PFSK-1 (cell line): ENCODE measurements around the gene SLC44A1.

Experiments used
- FOXP2 ChIP-seq: optimal IDR thresholded peaks from 2 replicates; pipeline ENCODE3; 2011; ENCODE audit warnings: borderline replicate concordance, control low read depth, inconsistent platforms; ENCODE audit not compliant: insufficient read depth; ENCODE audit errors: extremely low read length, extremely low read depth
- POLR2AphosphoS5 ChIP-seq: IDR thresholded peaks from 2 replicates; pipeline ENCODE4 v1.6.1; 2012; ENCODE audit warnings: low read depth, mild to moderate bottlenecking, control low read depth, low read length, moderate library complexity
- SIN3A ChIP-seq: IDR thresholded peaks from 2 replicates; pipeline ENCODE4 v1.6.1; 2012; ENCODE audit warnings: mild to moderate bottlenecking, low read length, moderate library complexity, borderline replicate concordance; ENCODE audit not compliant: insufficient read depth
- TAF1 ChIP-seq: IDR thresholded peaks from 2 replicates; pipeline ENCODE4 v1.6.1; 2012; ENCODE audit warnings: low read length, control low read depth, borderline replicate concordance; ENCODE audit not compliant: insufficient read depth
- TF ChIP-seq, protein P1 (sequence below), 2 experiments: IDR thresholded peaks; 2 replicates each; pipeline versions ENCODE4 v1.6.1 to v1.8.0; 2011 to 2012; ENCODE audit warnings: low read depth in 2 of 2, low read length in 2 of 2, control low read depth in 1 of 2, inconsistent platforms in 1 of 2, mild to moderate bottlenecking in 1 of 2, moderate library complexity in 1 of 2; ENCODE audit not compliant: insufficient read depth in 1 of 2

Gene SLC44A1

DNA sequence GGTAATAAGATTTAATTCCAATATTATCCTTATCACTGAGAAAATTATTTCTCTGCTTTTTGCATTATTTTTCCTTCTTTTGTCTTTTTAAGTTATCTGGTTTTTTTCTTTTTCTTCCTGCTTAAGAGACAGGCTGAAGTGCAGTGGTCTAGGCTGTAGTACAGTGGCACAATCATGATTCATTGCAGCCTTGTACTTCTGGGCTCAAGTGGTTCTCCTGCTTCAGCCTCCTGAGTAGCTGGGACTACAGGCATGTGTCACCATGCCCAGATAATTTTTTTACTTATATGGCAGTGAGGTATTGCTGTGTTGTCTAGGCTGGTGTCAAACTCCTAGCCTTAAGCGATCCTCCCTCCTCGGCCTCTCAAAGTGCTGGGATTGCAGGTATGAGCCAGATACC, 93.9 kb downstream of the SLC44A1 start:
- TF ChIP-seq, protein P1, sequence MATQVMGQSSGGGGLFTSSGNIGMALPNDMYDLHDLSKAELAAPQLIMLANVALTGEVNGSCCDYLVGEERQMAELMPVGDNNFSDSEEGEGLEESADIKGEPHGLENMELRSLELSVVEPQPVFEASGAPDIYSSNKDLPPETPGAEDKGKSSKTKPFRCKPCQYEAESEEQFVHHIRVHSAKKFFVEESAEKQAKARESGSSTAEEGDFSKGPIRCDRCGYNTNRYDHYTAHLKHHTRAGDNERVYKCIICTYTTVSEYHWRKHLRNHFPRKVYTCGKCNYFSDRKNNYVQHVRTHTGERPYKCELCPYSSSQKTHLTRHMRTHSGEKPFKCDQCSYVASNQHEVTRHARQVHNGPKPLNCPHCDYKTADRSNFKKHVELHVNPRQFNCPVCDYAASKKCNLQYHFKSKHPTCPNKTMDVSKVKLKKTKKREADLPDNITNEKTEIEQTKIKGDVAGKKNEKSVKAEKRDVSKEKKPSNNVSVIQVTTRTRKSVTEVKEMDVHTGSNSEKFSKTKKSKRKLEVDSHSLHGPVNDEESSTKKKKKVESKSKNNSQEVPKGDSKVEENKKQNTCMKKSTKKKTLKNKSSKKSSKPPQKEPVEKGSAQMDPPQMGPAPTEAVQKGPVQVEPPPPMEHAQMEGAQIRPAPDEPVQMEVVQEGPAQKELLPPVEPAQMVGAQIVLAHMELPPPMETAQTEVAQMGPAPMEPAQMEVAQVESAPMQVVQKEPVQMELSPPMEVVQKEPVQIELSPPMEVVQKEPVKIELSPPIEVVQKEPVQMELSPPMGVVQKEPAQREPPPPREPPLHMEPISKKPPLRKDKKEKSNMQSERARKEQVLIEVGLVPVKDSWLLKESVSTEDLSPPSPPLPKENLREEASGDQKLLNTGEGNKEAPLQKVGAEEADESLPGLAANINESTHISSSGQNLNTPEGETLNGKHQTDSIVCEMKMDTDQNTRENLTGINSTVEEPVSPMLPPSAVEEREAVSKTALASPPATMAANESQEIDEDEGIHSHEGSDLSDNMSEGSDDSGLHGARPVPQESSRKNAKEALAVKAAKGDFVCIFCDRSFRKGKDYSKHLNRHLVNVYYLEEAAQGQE (IDR thresholded peaks at IDR 0.05; ENCODE audit: insufficient read depth in 1 of 2, low read depth in 2 of 2, low read length in 2 of 2), result no peak
- no peak for TF ChIP-seq TAF1
- no peak for TF ChIP-seq FOXP2
- TF ChIP-seq POLR2AphosphoS5, result no peak
- TF ChIP-seq SIN3A, result no peak

DNA sequence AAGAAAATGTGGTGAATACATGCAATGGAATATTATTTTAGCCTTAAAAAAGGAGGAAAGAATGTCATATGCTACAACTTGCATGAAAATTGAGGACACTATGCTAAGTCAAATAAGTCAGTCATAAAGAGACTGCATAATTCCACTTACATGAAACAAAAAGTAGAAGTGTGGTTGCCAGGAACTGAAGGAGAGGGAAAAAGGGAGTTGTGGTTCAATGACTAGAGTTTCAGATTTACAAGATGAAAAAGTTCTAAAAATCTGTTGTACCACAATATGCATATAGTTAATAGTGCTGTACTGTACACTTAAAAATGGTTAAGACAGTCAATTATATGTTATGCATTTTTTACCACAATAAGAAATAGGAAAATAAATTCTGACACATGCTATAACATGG, 95.4 kb downstream of the SLC44A1 start:
- TF ChIP-seq FOXP2, result no peak
- no peak for TF ChIP-seq TAF1
- TF ChIP-seq, protein P1 (IDR thresholded peaks at IDR 0.05; ENCODE audit: insufficient read depth in 1 of 2, low read depth in 2 of 2, low read length in 2 of 2), result no peak
- TF ChIP-seq POLR2AphosphoS5, result no peak
- no peak for TF ChIP-seq SIN3A

DNA sequence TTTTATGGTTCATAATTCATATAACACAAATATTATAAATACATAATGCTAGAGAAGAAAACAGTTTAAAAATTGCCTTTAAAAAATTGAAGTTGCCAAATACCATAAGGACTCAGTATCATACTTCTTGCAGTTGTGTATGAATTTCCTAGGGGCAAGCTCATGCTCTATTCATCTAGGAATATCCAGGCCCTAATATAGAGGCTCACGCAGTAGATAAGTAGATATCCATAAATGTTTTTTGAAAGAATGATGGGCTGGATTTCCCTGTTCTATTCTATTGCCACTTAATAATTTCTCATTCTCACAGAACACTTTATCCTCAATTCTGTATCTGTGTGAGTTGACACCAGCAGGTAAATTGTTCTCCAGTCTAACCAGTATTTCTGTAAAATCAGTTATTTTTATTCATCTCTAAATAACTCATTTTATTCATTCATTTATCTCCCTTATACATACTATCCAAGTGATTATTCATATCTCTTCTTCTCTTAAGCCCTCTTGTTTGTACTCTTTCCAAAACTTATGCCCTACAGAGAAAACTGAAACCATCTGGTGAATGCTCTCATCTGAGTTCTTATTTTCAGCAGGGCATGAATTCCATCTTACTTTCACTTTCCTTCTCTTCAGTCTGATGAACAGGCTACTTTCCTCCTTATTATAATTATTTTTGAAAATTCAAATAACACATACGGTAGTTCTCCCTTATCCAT, 97.1 kb downstream of the SLC44A1 start:
- no peak for TF ChIP-seq POLR2AphosphoS5
- no peak for TF ChIP-seq FOXP2
- no peak for TF ChIP-seq TAF1
- TF ChIP-seq, protein P1 (IDR thresholded peaks at IDR 0.05; ENCODE audit: insufficient read depth in 1 of 2, low read depth in 2 of 2, low read length in 2 of 2), result no peak
- TF ChIP-seq SIN3A, result no peak

DNA sequence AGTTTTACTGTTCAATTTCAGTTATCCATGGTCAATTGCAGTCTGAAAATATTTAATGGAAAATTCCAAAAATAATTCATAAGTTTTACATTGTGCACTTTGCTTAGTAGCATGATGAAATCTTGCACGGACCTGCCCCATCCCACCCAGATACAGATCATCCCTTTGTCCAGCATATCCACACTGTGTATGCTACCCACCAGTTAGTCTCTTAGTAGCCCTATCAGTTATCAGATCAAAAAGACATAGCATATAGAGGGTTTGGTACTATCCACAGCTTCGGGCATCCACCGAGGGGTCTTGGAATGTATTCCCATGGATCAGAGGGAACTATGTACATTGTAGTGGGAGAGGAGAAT, 97.7 kb downstream of the SLC44A1 start:
- TF ChIP-seq, protein P1 (IDR thresholded peaks at IDR 0.05; ENCODE audit: insufficient read depth in 1 of 2, low read depth in 2 of 2, low read length in 2 of 2), result no peak
- TF ChIP-seq SIN3A (no peak), FOXP2 (no peak), POLR2AphosphoS5 (no peak), TAF1 (no peak)
